T-helper 1 cell (primary cell): Measurements from ENCODE around the gene CLEC4F.

ENCODE experiments used
- DNase-seq, 5 donors: peaks; one replicate each; pipeline ENCODE4 v3.0.0-alpha.2; 2012 to 2020

CLEC4F gene

GRCh38 chr2:70784320-70784719 is 36.1 kb downstream of the CLEC4F start:
- DNase-seq: no peak

- DNase-seq: no peak
Observed at GRCh38 chr2:70779911-70780545, 40.4 kb downstream of the CLEC4F start.

- no peak for DNase-seq
Observed at GRCh38 chr2:70779491-70779890, 40.9 kb downstream of the CLEC4F start.

GRCh38 chr2:70778676-70779075 is 41.7 kb downstream of the CLEC4F start:
- no peak for DNase-seq

- no peak for DNase-seq
Observed at GRCh38 chr2:70777450-70777849, 42.9 kb downstream of the CLEC4F start.

DNA sequence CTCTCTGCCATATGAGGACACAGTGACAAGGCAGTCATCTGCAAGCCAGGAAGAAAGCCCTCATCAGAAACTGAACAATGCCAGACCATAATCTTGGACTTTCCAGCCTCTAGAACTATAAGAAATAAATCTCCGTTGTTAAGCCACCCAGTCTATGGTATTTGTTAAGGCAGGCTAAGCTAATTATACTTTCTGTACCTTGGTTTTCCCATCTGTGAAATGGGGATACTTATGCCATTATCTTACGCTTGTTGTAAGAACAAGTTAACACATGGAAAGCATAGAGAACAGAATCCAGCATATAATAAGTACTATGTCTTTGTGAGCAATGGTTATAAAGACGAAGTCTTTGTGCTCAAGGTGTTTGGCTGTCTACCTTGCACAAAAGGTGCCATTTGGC is 44.1 kb downstream of the CLEC4F start:
- DNase-seq: no peak

GRCh38 chr2:70775141-70775540 is 45.3 kb downstream of the CLEC4F start:
- no peak for DNase-seq

GRCh38 chr2:70772486-70773155 is 47.8 kb downstream of the CLEC4F start:
- DNase-seq: no peak

GRCh38 chr2:70771446-70771845 is 49.0 kb downstream of the CLEC4F start:
- peak in 1 of 5 donors; percentile 14 for DNase-seq

DNA sequence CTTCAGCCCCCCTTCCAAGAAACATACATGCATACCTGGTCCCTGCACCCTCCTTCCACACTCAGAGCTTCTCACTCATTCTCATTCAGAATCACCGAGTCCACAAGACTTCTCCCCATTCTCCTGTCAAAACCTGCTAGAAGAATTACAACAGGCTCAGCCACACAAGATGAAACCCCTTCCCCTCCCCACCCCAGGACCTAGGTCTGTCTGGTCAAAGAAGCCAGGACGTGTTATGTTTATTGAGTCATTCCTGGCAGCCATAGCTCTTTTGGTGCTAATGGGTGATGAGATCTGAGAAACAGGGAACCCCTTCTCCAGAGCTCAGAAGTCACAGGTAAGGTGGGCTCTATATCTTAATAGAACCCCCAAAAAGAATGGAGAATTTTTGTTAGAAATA is 50.9 kb downstream of the CLEC4F start:
- no peak for DNase-seq

GRCh38 chr2:70768590-70769085 is 51.8 kb downstream of the CLEC4F start:
- DNase-seq: no peak

GRCh38 chr2:70767699-70768589 is 52.5 kb downstream of the CLEC4F start, which contains the start of gene ADD2:
TSS of gene ADD2 (minus strand) at chr2:70768200. CDS start at chr2:70706408, 61,792 bp downstream.
- peak in 1 of 5 donors; percentile 71 for DNase-seq

DNA sequence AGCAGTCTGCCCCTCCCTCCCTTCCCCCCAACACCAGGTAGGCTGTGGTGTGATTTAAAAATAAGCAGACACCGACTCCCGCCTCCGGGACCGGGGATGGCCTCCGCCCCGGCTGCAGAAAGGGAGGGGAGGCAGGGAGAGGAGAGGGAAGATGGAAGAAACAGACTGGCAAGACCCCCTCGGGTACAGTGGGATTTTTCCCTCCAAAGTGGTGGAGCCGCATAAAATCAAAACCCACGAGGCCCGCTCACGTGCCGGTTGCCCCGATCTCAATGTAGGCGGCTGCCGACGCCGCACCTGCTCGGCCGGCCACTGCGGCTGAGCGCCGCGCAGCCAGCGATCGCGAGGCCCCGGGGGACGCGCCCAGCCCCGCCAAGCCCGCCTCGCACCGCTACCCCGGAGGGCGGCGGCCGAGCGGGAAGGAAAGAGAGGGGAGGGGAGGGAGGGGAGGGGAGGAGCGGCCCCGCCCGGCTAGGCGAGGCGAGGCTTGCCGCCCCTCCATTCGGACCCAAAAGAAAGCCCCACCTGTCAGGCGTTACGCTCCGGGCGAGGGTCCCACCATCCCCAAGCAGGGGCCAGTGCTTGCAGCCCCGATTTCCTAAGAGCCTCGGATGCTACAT is 53.2 kb downstream of the CLEC4F start:
- DNase-seq: no peak

DNA sequence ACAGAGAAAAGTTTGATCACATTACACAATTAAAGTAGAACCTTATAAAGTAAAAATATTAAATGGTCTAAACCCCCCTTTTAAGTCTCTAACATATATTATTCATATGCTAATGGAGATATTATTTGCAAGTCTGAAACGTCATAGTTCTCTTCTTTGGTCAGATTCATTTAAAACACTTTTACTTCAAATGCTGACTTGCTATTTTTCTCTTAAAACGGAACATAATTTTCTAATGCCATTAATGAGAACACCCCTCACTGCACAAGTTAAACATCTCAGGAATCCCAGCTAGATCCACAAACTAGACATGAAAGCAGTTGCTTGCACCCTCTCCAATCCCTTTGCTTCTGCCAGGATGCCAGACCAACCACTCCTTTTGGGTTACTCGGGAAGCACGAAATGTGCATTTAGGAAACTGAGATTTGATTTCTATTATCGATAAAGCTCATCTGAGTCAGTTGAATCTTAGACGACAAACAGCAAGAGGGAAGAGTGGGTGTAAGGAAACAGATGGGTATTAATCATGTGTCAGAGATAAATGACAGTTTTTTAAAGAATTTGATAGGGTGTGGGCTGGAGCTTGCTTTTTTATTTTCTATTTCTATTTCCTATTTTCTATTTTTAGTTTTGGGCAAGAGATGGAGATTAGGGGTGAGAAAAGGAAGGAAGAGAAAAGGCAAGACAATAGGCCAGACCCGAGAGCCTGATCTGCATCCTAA is 53.9 kb downstream of the CLEC4F start:
- DNase-seq: no peak

GRCh38 chr2:70765507-70765906 is 54.9 kb downstream of the CLEC4F start:
- no peak for DNase-seq

- DNase-seq: no peak
Observed at GRCh38 chr2:70759446-70759845, 61.0 kb downstream of the CLEC4F start.
